IMR-90 (cell line): ENCODE measurements around the gene KCNH4.

Source experiments
- CEBPB ChIP-seq: IDR thresholded peaks from 2 replicates; pipeline ENCODE4 v1.6.1; 2012; ENCODE audit warnings: low read depth, low read length, improper control_type of control experiment
- CTCF ChIP-seq: conservative IDR thresholded peaks from 2 replicates; pipeline ENCODE4 v1.5.1; 2012; ENCODE audit warnings: mild to moderate bottlenecking, low read depth, low read length, improper control_type of control experiment
- ELK1 ChIP-seq: fragments of 150-350 bp; IDR thresholded peaks from 2 replicates; pipeline ENCODE4 v1.6.1; 2016; ENCODE audit warnings: low read depth, mild to moderate bottlenecking, low read length, moderate library complexity, borderline replicate concordance
- FOS ChIP-seq: fragments of 150-350 bp; IDR thresholded peaks from 2 replicates; pipeline ENCODE4 v1.6.1; 2016; ENCODE audit warnings: low read depth, low read length
- MAFK ChIP-seq: IDR thresholded peaks from 2 replicates; pipeline ENCODE4 v1.6.1; 2012; ENCODE audit warnings: low read depth, low read length, improper control_type of control experiment
- POLR2A ChIP-seq: IDR thresholded peaks from 2 replicates; pipeline ENCODE4 v1.6.1; 2012; ENCODE audit warnings: mild to moderate bottlenecking, low read depth, low read length
- RAD21 ChIP-seq: IDR thresholded peaks from 2 replicates; pipeline ENCODE4 v1.6.1; 2012; ENCODE audit warnings: low read length, improper control_type of control experiment
- RFX5 ChIP-seq: IDR thresholded peaks from 2 replicates; pipeline ENCODE4 v1.8.0; 2012; ENCODE audit warnings: low read depth, mild to moderate bottlenecking, low read length, moderate library complexity

DNA sequence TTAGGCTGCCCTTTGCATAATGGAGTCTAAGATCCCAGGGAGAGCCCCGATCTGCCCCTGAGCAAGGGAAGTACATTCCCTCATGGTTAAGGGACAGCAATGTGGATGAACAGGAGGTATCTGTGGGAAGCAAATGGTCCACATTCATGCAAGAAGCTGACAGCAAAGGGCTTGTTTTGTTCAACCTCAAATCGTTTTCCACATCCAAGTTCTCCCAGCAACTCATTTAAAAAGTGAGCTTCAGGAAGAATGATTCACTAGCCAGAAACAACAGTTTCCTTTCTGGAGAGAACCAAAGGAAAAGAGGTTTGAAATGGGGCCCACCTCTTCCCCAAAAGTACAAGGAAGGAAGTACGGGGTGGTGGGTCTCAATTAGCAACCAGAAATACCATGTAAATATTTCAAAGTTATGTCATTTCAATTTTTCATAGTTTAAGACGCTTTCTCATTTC, 48.9 kb downstream of the KCNH4 start:
- TF ChIP-seq CTCF (no peak), RFX5 (no peak), CEBPB (no peak), ELK1 (no peak), POLR2A (no peak), FOS (no peak), RAD21 (no peak), MAFK (no peak)
